ENCODE measurements around the gene GALNT1. TPM values are rescaled to one million over a fixed set of nuclear protein-coding genes. Genes with fewer than 3 reads are reported as not detected.

Gene GALNT1
- total RNA-seq, 1 experiment from 2014 or later, result 54.7 TPM

- no peak for TF ChIP-seq ZFX (IDR thresholded peaks at IDR 0.05)
- no peak for TF ChIP-seq EGR1 (IDR thresholded peaks at IDR 0.05; ENCODE audit: low read depth)
- no peak for TF ChIP-seq ZNF274 (IDR thresholded peaks at IDR 0.05; ENCODE audit: low read depth, low read length)
- TF ChIP-seq ZBTB33 (IDR thresholded peaks at IDR 0.05; ENCODE audit: extremely low read depth, insufficient replicate concordance, low read length), result no peak
- TF ChIP-seq SRF (IDR thresholded peaks at IDR 0.05; ENCODE audit: low read depth), result no peak
- no peak for TF ChIP-seq YY1 (IDR thresholded peaks at IDR 0.05; ENCODE audit: extremely low read depth, insufficient replicate concordance, low read depth, low read length)
- TF ChIP-seq CEBPB (IDR thresholded peaks at IDR 0.05; ENCODE audit: low read depth), result no peak
- peaks cover 63% of the 10 kb centered on the region for H3K79me2 ChIP-seq (ENCODE audit: insufficient read depth, low read length)
- no peaks in the 10 kb centered on the region for H3K4me1 ChIP-seq (ENCODE audit: control insufficient read depth in 1 of 2, insufficient read depth in 2 of 2, low read length in 2 of 2)
- no peak overlapping the region for H3K4me2 ChIP-seq (ENCODE audit: low read length)
- intact Hi-C loops (cut with micrococcal nuclease), result no loop called here
- ATAC-seq (no peak), DNase-seq (ENCODE audit: low read depth, low spot score) (no peak)
- POLR2A ChIA-PET, result no interaction called here
- H2AFZ ChIP-seq (ENCODE audit: low read depth, low read length, poor library complexity, severe bottlenecking), result no peak overlapping the region
- no peaks in the 10 kb centered on the region for H3K36me3 ChIP-seq (ENCODE audit: control insufficient read depth in 1 of 2, insufficient read depth in 2 of 2, low read length in 2 of 2)
- BruUV-seq (replicated peaks), result no TSS peak
- RAD21 ChIA-PET (ENCODE audit: low non-redundant PET in 1 of 2, low total read pairs in 2 of 2, uncharacterized antibody in 2 of 2, unreplicated experiment in 2 of 2), result no interaction called here
- CTCF ChIA-PET, result no interaction called here
- H3K9ac ChIP-seq (ENCODE audit: low read length), result no peak overlapping the region
- no peak overlapping the region for H3K27ac ChIP-seq (ENCODE audit: low read depth, low read length)
- H3K9me3 ChIP-seq (ENCODE audit: control insufficient read depth in 1 of 2, insufficient read depth in 1 of 2, low read depth in 1 of 2, low read length in 2 of 2), result peaks cover 5 to 15% of the 10 kb centered on the region in 2 experiments; a peak in 2 of 4 replicates
- H3K9me2 ChIP-seq (ENCODE audit: insufficient read depth), result no peaks in the 10 kb centered on the region
- H4K20me1 ChIP-seq (ENCODE audit: insufficient read depth), result no peaks in the 10 kb centered on the region
- no peaks in the 10 kb centered on the region for H3K27me3 ChIP-seq (ENCODE audit: insufficient read depth, low read length)
- H3K4me3 ChIP-seq (replicated peaks in 1 of 2; ENCODE audit: low read depth in 1 of 2, low read length in 2 of 2), result no peak overlapping the region
These were observed 9.4 kb downstream of the GALNT1 start for GRCh38 chr18:35590935-35591334.

- ChIA-PET RAD21 (ENCODE audit: low non-redundant PET in 1 of 2, low total read pairs in 2 of 2, uncharacterized antibody in 2 of 2, unreplicated experiment in 2 of 2) (no interaction called here), POLR2A (no interaction called here), CTCF (no interaction called here)
- no TSS peak for BruUV-seq (replicated peaks)
- H3K4me1 ChIP-seq (ENCODE audit: control insufficient read depth in 1 of 2, insufficient read depth in 2 of 2, low read length in 2 of 2), result no peaks in the 10 kb centered on the region
- peaks cover 55% of the 10 kb centered on the region for H3K79me2 ChIP-seq (ENCODE audit: insufficient read depth, low read length)
- H3K9me3 ChIP-seq (ENCODE audit: control insufficient read depth in 1 of 2, insufficient read depth in 1 of 2, low read depth in 1 of 2, low read length in 2 of 2), result peaks cover 5 to 14% of the 10 kb centered on the region in 2 experiments; a peak in 2 of 4 replicates
- no peak overlapping the region for H2AFZ ChIP-seq (ENCODE audit: low read depth, low read length, poor library complexity, severe bottlenecking)
- no peak overlapping the region for H3K4me3 ChIP-seq (replicated peaks in 1 of 2; ENCODE audit: low read depth in 1 of 2, low read length in 2 of 2)
- H3K27me3 ChIP-seq (ENCODE audit: insufficient read depth, low read length), result no peaks in the 10 kb centered on the region
- no peak overlapping the region for H3K9ac ChIP-seq (ENCODE audit: low read length)
- no peak overlapping the region for H3K27ac ChIP-seq (ENCODE audit: low read depth, low read length)
- H3K9me2 ChIP-seq (ENCODE audit: insufficient read depth), result no peaks in the 10 kb centered on the region
- H3K36me3 ChIP-seq (ENCODE audit: control insufficient read depth in 1 of 2, insufficient read depth in 2 of 2, low read length in 2 of 2), result no peaks in the 10 kb centered on the region
- DNase-seq (ENCODE audit: low read depth, low spot score) (no peak), ATAC-seq (no peak)
- no peaks in the 10 kb centered on the region for H4K20me1 ChIP-seq (ENCODE audit: insufficient read depth)
- no peak overlapping the region for H3K4me2 ChIP-seq (ENCODE audit: low read length)
- intact Hi-C loops (cut with micrococcal nuclease), result no loop called here
- TF ChIP-seq EGR1 (IDR thresholded peaks at IDR 0.05; ENCODE audit: low read depth) (no peak), POLR2AphosphoS5 (IDR thresholded peaks at IDR 0.05; ENCODE audit: low read depth, low read length) (no peak), REST (IDR thresholded peaks at IDR 0.05; ENCODE audit: low read depth) (no peak), ZNF274 (IDR thresholded peaks at IDR 0.05; ENCODE audit: low read depth, low read length) (no peak), SRF (IDR thresholded peaks at IDR 0.05; ENCODE audit: low read depth) (no peak), RAD21 (IDR thresholded peaks at IDR 0.05; ENCODE audit: low read depth) (no peak), YY1 (IDR thresholded peaks at IDR 0.05; ENCODE audit: extremely low read depth, insufficient replicate concordance, low read depth, low read length) (no peak), TCF7L2 (IDR thresholded peaks at IDR 0.05; ENCODE audit: borderline replicate concordance, extremely low read depth, insufficient read depth, insufficient read length) (no peak)
- TF ChIP-seq, protein P1, sequence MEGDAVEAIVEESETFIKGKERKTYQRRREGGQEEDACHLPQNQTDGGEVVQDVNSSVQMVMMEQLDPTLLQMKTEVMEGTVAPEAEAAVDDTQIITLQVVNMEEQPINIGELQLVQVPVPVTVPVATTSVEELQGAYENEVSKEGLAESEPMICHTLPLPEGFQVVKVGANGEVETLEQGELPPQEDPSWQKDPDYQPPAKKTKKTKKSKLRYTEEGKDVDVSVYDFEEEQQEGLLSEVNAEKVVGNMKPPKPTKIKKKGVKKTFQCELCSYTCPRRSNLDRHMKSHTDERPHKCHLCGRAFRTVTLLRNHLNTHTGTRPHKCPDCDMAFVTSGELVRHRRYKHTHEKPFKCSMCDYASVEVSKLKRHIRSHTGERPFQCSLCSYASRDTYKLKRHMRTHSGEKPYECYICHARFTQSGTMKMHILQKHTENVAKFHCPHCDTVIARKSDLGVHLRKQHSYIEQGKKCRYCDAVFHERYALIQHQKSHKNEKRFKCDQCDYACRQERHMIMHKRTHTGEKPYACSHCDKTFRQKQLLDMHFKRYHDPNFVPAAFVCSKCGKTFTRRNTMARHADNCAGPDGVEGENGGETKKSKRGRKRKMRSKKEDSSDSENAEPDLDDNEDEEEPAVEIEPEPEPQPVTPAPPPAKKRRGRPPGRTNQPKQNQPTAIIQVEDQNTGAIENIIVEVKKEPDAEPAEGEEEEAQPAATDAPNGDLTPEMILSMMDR (IDR thresholded peaks at IDR 0.05 in 2 of 3, conservative IDR thresholded peaks at IDR 0.05 in 1 of 3; ENCODE audit: borderline replicate concordance in 1 of 3, insufficient read depth in 1 of 3, low read depth in 2 of 3, low read length in 2 of 3), result no peak
These were observed 10.8 kb downstream of the GALNT1 start for GRCh38 chr18:35592298-35592697.
